C4-2B (cell line): ENCODE results near the gene KRTAP19-2.

Experiments
- CTCF ChIP-seq: fragments of 450-650 bp; conservative IDR thresholded peaks from 2 replicates; pipeline ENCODE4 v1.5.1; 2017; ENCODE audit warnings: mild to moderate bottlenecking
- ZFX ChIP-seq: fragments of 450-650 bp; IDR thresholded peaks from 2 replicates; pipeline ENCODE4 v1.6.1; 2017

GRCh38 chr21:30497065-30497464, 9.8 kb upstream of the KRTAP19-2 start, which contains the start of gene KRTAP19-4:
- TF ChIP-seq CTCF = no peak
- no peak for TF ChIP-seq ZFX
